CD14-positive monocyte (primary cell): ENCODE measurements around the gene HMCN2. TPM values are rescaled to one million over a fixed set of nuclear protein-coding genes. Genes with fewer than 3 reads are reported as not detected.

Experiments
- DNase-seq, 3 donors: peaks; one replicate each; pipeline ENCODE4 v3.0.0-alpha.2; 2011 to 2022
- H2AFZ ChIP-seq: 2 replicates; pipeline ENCODE4 v1.6.0; 2012; ENCODE audit warnings: mild to moderate bottlenecking, low read depth, low read length, inconsistent platforms; ENCODE audit not compliant: insufficient read depth, poor library complexity, severe bottlenecking
- H3K27ac ChIP-seq, 2 donors: 1 replicate in 1 of 2; 2 replicates in 1 of 2; pipeline ENCODE4 v1.5.1; 2012 to 2013; ENCODE audit warnings: low read length in 2 of 2, control low read depth in 1 of 2, inconsistent platforms in 1 of 2, low read depth in 1 of 2, mild to moderate bottlenecking in 1 of 2
- H3K27me3 ChIP-seq, 2 donors: one replicate each; pipeline versions ENCODE4 v1.6.0 to v1.6.1; 2011 to 2013; ENCODE audit warnings: low read length in 2 of 2; ENCODE audit not compliant: control insufficient read depth in 2 of 2, insufficient read depth in 2 of 2
- H3K36me3 ChIP-seq, 2 donors: replicated peaks in 1 of 2; 1 replicate in 1 of 2; 2 replicates in 1 of 2; pipeline versions ENCODE4 v1.5.1 to v1.6.1; 2012 to 2013; ENCODE audit warnings: low read length in 2 of 2, control low read depth in 1 of 2, inconsistent platforms in 1 of 2, mild to moderate bottlenecking in 1 of 2; ENCODE audit not compliant: insufficient read depth in 2 of 2, control insufficient read depth in 1 of 2
- H3K4me1 ChIP-seq, 2 donors: 1 replicate in 1 of 2; 2 replicates in 1 of 2; pipeline versions ENCODE4 v1.5.1 to v1.6.1; 2012 to 2013; ENCODE audit warnings: low read length in 2 of 2, control low read depth in 1 of 2, inconsistent platforms in 1 of 2, mild to moderate bottlenecking in 1 of 2, moderate library complexity in 1 of 2; ENCODE audit not compliant: insufficient read depth in 2 of 2, control insufficient read depth in 1 of 2
- H3K4me2 ChIP-seq: replicated peaks from 2 replicates; pipeline ENCODE3; 2012; ENCODE audit warnings: low read length, moderate library complexity, mild to moderate bottlenecking; ENCODE audit not compliant: poor library complexity, severe bottlenecking; ENCODE audit errors: extremely low read depth
- H3K4me3 ChIP-seq, 3 experiments: fragments of 200-600 bp in 1 of 3; sonication (generic) in 1 of 3; replicated peaks in 1 of 3; 1 replicate in 2 of 3; 2 replicates in 1 of 3; pipeline ENCODE4 v1.5.1; 2011 to 2013; ENCODE audit warnings: low read length in 3 of 3, mild to moderate bottlenecking in 3 of 3, control low read depth in 2 of 3, low read depth in 2 of 3, inconsistent platforms in 1 of 3, moderate library complexity in 1 of 3
- H3K79me2 ChIP-seq: 2 replicates; pipeline ENCODE4 v1.6.0; 2012; ENCODE audit warnings: mild to moderate bottlenecking, control low read depth, inconsistent platforms, low read length, moderate library complexity; ENCODE audit not compliant: insufficient read depth
- H3K9ac ChIP-seq: 2 replicates; pipeline ENCODE4 v1.6.0; 2017; ENCODE audit warnings: low read length, mild to moderate bottlenecking; ENCODE audit not compliant: insufficient read depth, poor library complexity, severe bottlenecking
- H3K9me3 ChIP-seq, 2 donors: replicated peaks in 1 of 2; 1 replicate in 1 of 2; 2 replicates in 1 of 2; pipeline versions ENCODE4 v1.5.1 to v1.6.1; 2012 to 2013; ENCODE audit warnings: low read length in 2 of 2, control low read depth in 1 of 2; ENCODE audit not compliant: control insufficient read depth in 1 of 2, insufficient read depth in 1 of 2
- H4K20me1 ChIP-seq: 2 replicates; pipeline ENCODE4 v1.6.0; 2012; ENCODE audit warnings: mild to moderate bottlenecking, low read length, control low read depth, moderate library complexity; ENCODE audit not compliant: insufficient read depth
- H3K27ac Mint-ChIP-seq, 7 donors: one replicate each; pipeline ENCODE4 v1.8.0; 2020; ENCODE audit warnings: mild to moderate bottlenecking in 7 of 7, mixed read lengths in 7 of 7, moderate library complexity in 6 of 7, inconsistent platforms in 2 of 7
- H3K27me3 Mint-ChIP-seq, 3 donors: one replicate each; pipeline ENCODE4 v1.8.0; 2021 to 2022; ENCODE audit warnings: low read depth in 3 of 3, mild to moderate bottlenecking in 3 of 3, mixed read lengths in 3 of 3, moderate library complexity in 3 of 3, inconsistent platforms in 1 of 3
- H3K36me3 Mint-ChIP-seq, 2 donors: one replicate each; pipeline ENCODE4 v1.8.0; 2020; ENCODE audit warnings: mixed read lengths in 2 of 2, inconsistent platforms in 1 of 2, mild to moderate bottlenecking in 1 of 2
- H3K4me1 Mint-ChIP-seq: one replicate; pipeline ENCODE4 v1.8.0; 2020; ENCODE audit warnings: mild to moderate bottlenecking, mixed read lengths
- H3K4me3 Mint-ChIP-seq, 2 donors: one replicate each; pipeline ENCODE4 v1.8.0; 2020; ENCODE audit warnings: mild to moderate bottlenecking in 2 of 2, mixed read lengths in 2 of 2, moderate library complexity in 1 of 2
- H3K9me3 Mint-ChIP-seq, 7 donors: one replicate each; pipeline ENCODE4 v1.8.0; 2020 to 2022; ENCODE audit warnings: mixed read lengths in 7 of 7, mild to moderate bottlenecking in 6 of 7, moderate library complexity in 6 of 7, inconsistent platforms in 2 of 7
- WGBS: methylation state at CpG from one replicate; pipeline ENCODE4 v1.1.5; 2013; ENCODE audit warnings: missing lambda C conversion rate; ENCODE audit not compliant: insufficient coverage; 5-methylcytosine and 5-hydroxymethylcytosine counted together
- intact Hi-C, 2 donors: fragments of 100-400 bp; cut with micrococcal nuclease; formaldehyde crosslinking; loops; one replicate each; pipeline versions ENCODE4 v1.15.0 to v1.15.1; 2023
- polyA plus RNA-seq, 3 donors: library from polyadenylated mRNA; depleted of rRNA in 1 of 3; unstranded in 2 of 3; stranded (reverse) in 1 of 3; fragments of 300-500 nt in 2 of 3; fragments of >200 nt in 1 of 3; fragmentation: Illumina TruSeq in 2 of 3; gene quantifications; 1 replicate in 2 of 3; 2 replicates in 1 of 3; pipeline ENCODE4 v1.2.3, GENCODE V29; 2012 to 2021
- TF ChIP-seq, protein P1 (sequence below): fragments of 200-600 bp; IDR thresholded peaks from one replicate; pipeline ENCODE4 v1.8.0; 2022; ENCODE audit warnings: antibody characterized with exemption, mild to moderate bottlenecking

Gene HMCN2
- polyA plus RNA-seq, 3 donors, result not detected

GRCh38 chr9:130471411-130472183, 206.0 kb downstream of the HMCN2 start:
- H4K20me1 ChIP-seq, result no peaks in the 10 kb centered on the region
- intact Hi-C loops, result no loop called here
- no peaks in the 10 kb centered on the region for H3K9me3 ChIP-seq
- no peaks in the 10 kb centered on the region for H3K9me3 Mint-ChIP-seq
- no peaks in the 10 kb centered on the region for H3K79me2 ChIP-seq
- no peak overlapping the region for H3K9ac ChIP-seq
- H3K27me3 Mint-ChIP-seq, result peaks cover 52 to 77% (median 59%) of the 10 kb centered on the region in 3 donors
- no peak for DNase-seq
- no peak overlapping the region for H3K4me2 ChIP-seq
- no peak overlapping the region for H2AFZ ChIP-seq
- no peaks in the 10 kb centered on the region for H3K36me3 ChIP-seq
- no peak overlapping the region for H3K4me3 ChIP-seq
- H3K27ac Mint-ChIP-seq, result no peak overlapping the region
- peaks cover 7 to 54% of the 10 kb centered on the region in 2 donors for H3K27me3 ChIP-seq
- no peaks in the 10 kb centered on the region for H3K4me1 ChIP-seq
- no peaks in the 10 kb centered on the region for H3K36me3 Mint-ChIP-seq
- no peaks in the 10 kb centered on the region for H3K4me1 Mint-ChIP-seq
- no peak overlapping the region for H3K4me3 Mint-ChIP-seq
- no peak overlapping the region for H3K27ac ChIP-seq
- 47% methylated on average over 7 of the region's 20 CpGs for WGBS
- TF ChIP-seq, protein P1, sequence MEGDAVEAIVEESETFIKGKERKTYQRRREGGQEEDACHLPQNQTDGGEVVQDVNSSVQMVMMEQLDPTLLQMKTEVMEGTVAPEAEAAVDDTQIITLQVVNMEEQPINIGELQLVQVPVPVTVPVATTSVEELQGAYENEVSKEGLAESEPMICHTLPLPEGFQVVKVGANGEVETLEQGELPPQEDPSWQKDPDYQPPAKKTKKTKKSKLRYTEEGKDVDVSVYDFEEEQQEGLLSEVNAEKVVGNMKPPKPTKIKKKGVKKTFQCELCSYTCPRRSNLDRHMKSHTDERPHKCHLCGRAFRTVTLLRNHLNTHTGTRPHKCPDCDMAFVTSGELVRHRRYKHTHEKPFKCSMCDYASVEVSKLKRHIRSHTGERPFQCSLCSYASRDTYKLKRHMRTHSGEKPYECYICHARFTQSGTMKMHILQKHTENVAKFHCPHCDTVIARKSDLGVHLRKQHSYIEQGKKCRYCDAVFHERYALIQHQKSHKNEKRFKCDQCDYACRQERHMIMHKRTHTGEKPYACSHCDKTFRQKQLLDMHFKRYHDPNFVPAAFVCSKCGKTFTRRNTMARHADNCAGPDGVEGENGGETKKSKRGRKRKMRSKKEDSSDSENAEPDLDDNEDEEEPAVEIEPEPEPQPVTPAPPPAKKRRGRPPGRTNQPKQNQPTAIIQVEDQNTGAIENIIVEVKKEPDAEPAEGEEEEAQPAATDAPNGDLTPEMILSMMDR, result no peak

DNA sequence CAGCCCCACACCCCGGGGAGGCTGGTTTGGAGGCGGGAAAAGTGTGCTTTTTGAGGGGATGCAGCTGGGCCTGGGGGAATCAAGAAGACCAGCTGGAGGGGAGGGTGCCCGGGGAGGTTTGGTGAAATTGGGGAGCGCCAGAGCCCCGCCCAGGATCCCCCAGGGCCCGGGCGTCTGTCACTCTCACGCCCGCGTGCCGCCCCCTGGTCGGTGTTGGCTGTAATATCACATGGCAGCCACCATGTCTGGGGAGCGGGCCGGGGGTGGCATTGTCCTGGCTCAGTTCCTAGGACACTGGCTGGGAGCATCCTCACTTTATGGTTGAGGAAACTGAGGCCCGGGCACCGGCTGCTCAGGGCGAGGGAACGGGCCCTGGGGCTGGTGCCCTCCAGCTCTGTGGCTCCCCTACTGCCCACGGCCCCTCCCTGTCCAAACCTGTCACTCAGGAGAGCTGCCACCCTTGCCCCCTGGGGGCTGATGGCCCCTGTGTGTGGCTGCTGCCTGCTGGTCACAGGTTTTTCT, 206.7 kb downstream of the HMCN2 start:
- H3K79me2 ChIP-seq, result no peaks in the 10 kb centered on the region
- H3K4me3 Mint-ChIP-seq, result no peak overlapping the region
- no peaks in the 10 kb centered on the region for H3K9me3 Mint-ChIP-seq
- H3K4me2 ChIP-seq, result no peak overlapping the region
- intact Hi-C loops, result no loop called here
- H4K20me1 ChIP-seq, result no peaks in the 10 kb centered on the region
- H3K4me1 ChIP-seq, result no peaks in the 10 kb centered on the region
- no peaks in the 10 kb centered on the region for H3K9me3 ChIP-seq
- H3K27me3 Mint-ChIP-seq, result peaks cover 46 to 71% (median 52%) of the 10 kb centered on the region in 3 donors
- WGBS, result 61% methylated on average over 17 of the region's 19 CpGs
- H3K36me3 Mint-ChIP-seq, result no peaks in the 10 kb centered on the region
- TF ChIP-seq, protein P1, result no peak
- no peak overlapping the region for H3K27ac Mint-ChIP-seq
- no peak overlapping the region for H2AFZ ChIP-seq
- no peak overlapping the region for H3K9ac ChIP-seq
- no peak for DNase-seq
- H3K27me3 ChIP-seq, result peaks cover 4 to 48% of the 10 kb centered on the region in 2 donors
- H3K27ac ChIP-seq, result no peak overlapping the region
- H3K36me3 ChIP-seq, result no peaks in the 10 kb centered on the region
- no peaks in the 10 kb centered on the region for H3K4me1 Mint-ChIP-seq
- no peak overlapping the region for H3K4me3 ChIP-seq
